Heart right ventricle (tissue), 16 donors: ENCODE results near the gene NADSYN1. TPM values are rescaled to one million over a fixed set of nuclear protein-coding genes. Genes with fewer than 3 reads are reported as not detected.

Experiments used
- ATAC-seq, 8 donors: fragments of 200-7000 bp; cut with Tn5 transposase; one replicate each; pipeline ENCODE4 v1.9.1; 2020; ENCODE audit warnings: mild to moderate bottlenecking in 8 of 8, moderate library complexity in 8 of 8, moderate number of reproducible peaks in 1 of 8
- DNase-seq, 2 donors: peaks; one replicate each; pipeline ENCODE4 v3.0.0-alpha.2; 2020
- H3K27ac ChIP-seq, 10 donors: fragments of 200-600 bp; sonication (generic) in 2 of 10; one replicate each; pipeline versions ENCODE4 v1.5.0 to v1.8.0; 2020 to 2022; ENCODE audit warnings: mild to moderate bottlenecking in 3 of 10
- H3K27me3 ChIP-seq, 7 donors: fragments of 200-600 bp; one replicate each; pipeline ENCODE4 v1.8.0; 2021 to 2022; ENCODE audit warnings: mild to moderate bottlenecking in 2 of 7
- H3K36me3 ChIP-seq, 9 donors: fragments of 200-600 bp; sonication (generic) in 1 of 9; one replicate each; pipeline versions ENCODE4 v1.5.0 to v1.8.0; 2020 to 2022; ENCODE audit warnings: mild to moderate bottlenecking in 2 of 9
- H3K4me1 ChIP-seq, 9 donors: fragments of 200-600 bp; sonication (generic) in 1 of 9; one replicate each; pipeline versions ENCODE4 v1.5.0 to v1.8.0; 2020 to 2022; ENCODE audit warnings: mild to moderate bottlenecking in 4 of 9
- H3K4me3 ChIP-seq, 10 donors: fragments of 200-600 bp; sonication (generic) in 2 of 10; one replicate each; pipeline versions ENCODE4 v1.5.0 to v1.8.0; 2020 to 2022; ENCODE audit warnings: mild to moderate bottlenecking in 7 of 10, moderate library complexity in 2 of 10
- H3K9me3 ChIP-seq, 11 donors: fragments of 200-600 bp in 10 of 11; sonication (generic) in 2 of 11; one replicate each; pipeline versions ENCODE4 v1.5.0 to v1.8.0; 2013 to 2022; ENCODE audit warnings: mild to moderate bottlenecking in 2 of 11, control low read depth in 1 of 11, moderate library complexity in 1 of 11
- CTCF ChIP-seq, 9 donors: fragments of 200-600 bp; sonication (generic) in 2 of 9; IDR thresholded peaks; one replicate each; pipeline versions ENCODE4 v1.5.0 to v1.8.0; 2021 to 2022; ENCODE audit warnings: antibody characterized with exemption in 9 of 9, mild to moderate bottlenecking in 5 of 9, moderate library complexity in 1 of 9
- WGBS, 2 donors: extraction: QIAGEN DNeasy Blood & Tissue Kit; methylation state at CpG; one replicate each; pipeline ENCODE4 v1.1.7; 2013; ENCODE audit warnings: inconsistent platforms in 1 of 2; 5-methylcytosine and 5-hydroxymethylcytosine counted together
- intact Hi-C, 10 donors: fragments of 100-400 bp; cut with DNase I; formaldehyde crosslinking; loops; one replicate each; pipeline versions ENCODE4 v1.11.1 to v1.14.2; 2022
- polyA plus RNA-seq, 2 donors: library from polyadenylated mRNA; stranded (reverse); fragments of 200-250 nt; gene quantifications; one replicate each; pipeline ENCODE4 v1.2.3, GENCODE V29; 2013
- total RNA-seq, 10 donors: library from RNA; stranded (reverse); fragmentation: NEBNext Ultra II Directional in 3 of 10; extraction: Animal tissue kit (Norgen Biotek cat#: 25700) in 3 of 10; gene quantifications; one replicate each; pipeline versions ENCODE4 v1.2.1 to v1.2.4, GENCODE V29; 2021 to 2023
- donor health status: Arrhythmogenic right ventricular cardiomyopathy.
- donor health status: ischemic (EF 13 %, LVEDD 7.1; RV severe dilation, severe dysfunction).
- donor health status: healthy with polysubstance abuse.
- donor health status: DM: no; HTN: yes; CAD: no.
- donor health status: DM: no; HTN: no; CAD: no.
- donor health status: ischemic (EF 25% LVEDD 6.9; RV normal size, moderate dysfunction).
- donor health status: ischemic (EF 25% LVEDD 5.7; RV mildly dilated, moderate dysfunction).
- donor health status: healthy.
- donor health status: DM: yes; HTN: yes; CAD: no.
- donor health status: Ischemic cardiomyopathy.
- donor health status: ischemic (EF 35%, LVEDD 5.7; RV mildly dilated, moderate dysfunction).
- donor health status: nonischemic (EF 11% LVEDD 7.7; RV severe dilation, severe dysfunction).
- donor health status: DM: yes; HTN: yes; CAD: no.
- donor health status: PGD.
- donor health status: ischemic (EF 29% LVEDD 5.4; RV normal size, mild dysfunction).
- donor health status: nonischemic (EF 23%, LVEDD 6.1; RV moderate dilation, normal function).

NADSYN1 gene
- total and polyA plus RNA-seq, 12 donors: 13.4 to 32.0 (median 16.9) TPM

GRCh38 chr11:71458146-71459070 is 5.4 kb downstream of the NADSYN1 start:
- no peak for TF ChIP-seq CTCF (IDR thresholded peaks at IDR 0.05)

GRCh38 chr11:71459076-71459766 is 6.2 kb downstream of the NADSYN1 start:
- 91 to 93% methylated on average over 23 of the region's 23 CpGs for WGBS, 2 donors
- H3K36me3 ChIP-seq: peaks cover 0 to 96% (median 57%) of the 10 kb centered on the region in 9 donors
- peaks cover 0 to 6% (median 3%) of the 10 kb centered on the region in 9 donors for H3K4me1 ChIP-seq
- no peak overlapping the region for H3K4me3 ChIP-seq
- H3K9me3 ChIP-seq: no peaks in the 10 kb centered on the region
- intact Hi-C loops: no loop called here
- ATAC-seq: no peak
- no peak for TF ChIP-seq CTCF (IDR thresholded peaks at IDR 0.05)
- no peaks in the 10 kb centered on the region for H3K27me3 ChIP-seq
- DNase-seq: no peak
- no peak overlapping the region for H3K27ac ChIP-seq

More at GRCh38 chr11:71458146-71459070, 5.4 kb downstream of the NADSYN1 start:
- Histone ChIP-seq H3K4me1 (peaks cover 0 to 14% (median 11%) of the 10 kb centered on the region in 9 donors), H3K4me3 (no peak overlapping the region), H3K27ac (no peak overlapping the region), H3K36me3 (peaks cover 0 to 88% (median 51%) of the 10 kb centered on the region in 9 donors), H3K9me3 (no peaks in the 10 kb centered on the region), H3K27me3 (no peaks in the 10 kb centered on the region)
- intact Hi-C loops: no loop called here
- DNase-seq (no peak), ATAC-seq (no peak)
- 94 to 96% methylated on average over 26 of the region's 26 CpGs for WGBS, 2 donors

GRCh38 chr11:71459767-71460320 is 6.8 kb downstream of the NADSYN1 start:
- Histone ChIP-seq H3K36me3 (peaks cover 0 to 96% (median 57%) of the 10 kb centered on the region in 9 donors), H3K27ac (no peak overlapping the region), H3K4me3 (no peak overlapping the region), H3K4me1 (no peaks in the 10 kb centered on the region), H3K27me3 (no peaks in the 10 kb centered on the region), H3K9me3 (no peaks in the 10 kb centered on the region)
- DNase-seq: no peak
- ATAC-seq: no peak
- intact Hi-C loops: no loop called here
- 75 to 83% methylated on average over 11 of the region's 11 CpGs for WGBS, 2 donors
- TF ChIP-seq CTCF (IDR thresholded peaks at IDR 0.05): no peak

- 87 to 89% methylated on average over 9 of the region's 9 CpGs for WGBS, 2 donors
- Histone ChIP-seq H3K4me1 (no peaks in the 10 kb centered on the region), H3K27ac (no peak overlapping the region), H3K27me3 (no peaks in the 10 kb centered on the region), H3K4me3 (no peak overlapping the region), H3K9me3 (no peaks in the 10 kb centered on the region), H3K36me3 (peaks cover 0 to 88% (median 46%) of the 10 kb centered on the region in 9 donors)
- intact Hi-C loops: no loop called here
- DNase-seq (no peak), ATAC-seq (no peak)
- TF ChIP-seq CTCF (IDR thresholded peaks at IDR 0.05): no peak
Measured at GRCh38 chr11:71461696-71462095, 8.7 kb downstream of the NADSYN1 start.
